B cell (primary cell): Measurements from ENCODE around the gene C10orf62.

Experiments used
- EZH2 ChIP-seq: IDR thresholded peaks from 2 replicates; pipeline ENCODE4 v1.6.1; 2012; ENCODE audit warnings: borderline replicate concordance, low read depth, mild to moderate bottlenecking, moderate library complexity, low read length; ENCODE audit not compliant: insufficient read depth, poor library complexity, severe bottlenecking
- TF ChIP-seq, protein P1 (sequence below): fragments of 200-600 bp; IDR thresholded peaks from one replicate; pipeline ENCODE4 v1.8.0; 2022; ENCODE audit warnings: antibody characterized with exemption, mild to moderate bottlenecking

GRCh38 chr10:97608991-97609561 lies 19.6 kb downstream of the C10orf62 start:
- TF ChIP-seq, protein P1, sequence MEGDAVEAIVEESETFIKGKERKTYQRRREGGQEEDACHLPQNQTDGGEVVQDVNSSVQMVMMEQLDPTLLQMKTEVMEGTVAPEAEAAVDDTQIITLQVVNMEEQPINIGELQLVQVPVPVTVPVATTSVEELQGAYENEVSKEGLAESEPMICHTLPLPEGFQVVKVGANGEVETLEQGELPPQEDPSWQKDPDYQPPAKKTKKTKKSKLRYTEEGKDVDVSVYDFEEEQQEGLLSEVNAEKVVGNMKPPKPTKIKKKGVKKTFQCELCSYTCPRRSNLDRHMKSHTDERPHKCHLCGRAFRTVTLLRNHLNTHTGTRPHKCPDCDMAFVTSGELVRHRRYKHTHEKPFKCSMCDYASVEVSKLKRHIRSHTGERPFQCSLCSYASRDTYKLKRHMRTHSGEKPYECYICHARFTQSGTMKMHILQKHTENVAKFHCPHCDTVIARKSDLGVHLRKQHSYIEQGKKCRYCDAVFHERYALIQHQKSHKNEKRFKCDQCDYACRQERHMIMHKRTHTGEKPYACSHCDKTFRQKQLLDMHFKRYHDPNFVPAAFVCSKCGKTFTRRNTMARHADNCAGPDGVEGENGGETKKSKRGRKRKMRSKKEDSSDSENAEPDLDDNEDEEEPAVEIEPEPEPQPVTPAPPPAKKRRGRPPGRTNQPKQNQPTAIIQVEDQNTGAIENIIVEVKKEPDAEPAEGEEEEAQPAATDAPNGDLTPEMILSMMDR, result no peak
- no peak for TF ChIP-seq EZH2
